ENCODE results near the gene TRANK1.
"Not testable (repeated sequence)": the region's sequence is repeated elsewhere in the genome, so short reads cannot be mapped to it uniquely, and the experiment has no call there.

Gene TRANK1

GRCh38 chr3:36911990-36912804 lies 32.7 kb downstream of the TRANK1 start:
- peak; percentile 71 for DNase-seq

GRCh38 chr3:36909666-36910065 lies 35.2 kb downstream of the TRANK1 start:
- no peak for DNase-seq

DNA sequence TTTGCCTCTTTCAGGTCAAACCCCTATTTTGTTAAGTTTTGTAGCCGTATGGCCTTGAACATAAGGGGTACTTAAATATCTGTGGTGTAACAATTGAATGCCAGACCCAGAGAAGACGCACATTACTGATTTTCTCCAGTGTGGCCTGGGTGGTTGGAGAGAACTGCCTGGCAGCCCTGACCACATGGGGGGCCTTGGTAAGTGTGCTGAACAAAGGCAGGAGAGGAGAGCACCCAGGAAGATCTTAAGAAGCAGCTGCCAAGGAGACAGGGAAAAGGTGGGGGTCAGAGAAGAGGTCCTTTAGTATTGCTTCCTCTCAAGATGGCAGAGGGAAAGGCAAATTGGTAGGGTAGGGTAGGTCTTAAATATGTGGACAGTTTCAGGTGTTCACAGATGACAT lies 35.7 kb downstream of the TRANK1 start:
- no peak for DNase-seq

DNA sequence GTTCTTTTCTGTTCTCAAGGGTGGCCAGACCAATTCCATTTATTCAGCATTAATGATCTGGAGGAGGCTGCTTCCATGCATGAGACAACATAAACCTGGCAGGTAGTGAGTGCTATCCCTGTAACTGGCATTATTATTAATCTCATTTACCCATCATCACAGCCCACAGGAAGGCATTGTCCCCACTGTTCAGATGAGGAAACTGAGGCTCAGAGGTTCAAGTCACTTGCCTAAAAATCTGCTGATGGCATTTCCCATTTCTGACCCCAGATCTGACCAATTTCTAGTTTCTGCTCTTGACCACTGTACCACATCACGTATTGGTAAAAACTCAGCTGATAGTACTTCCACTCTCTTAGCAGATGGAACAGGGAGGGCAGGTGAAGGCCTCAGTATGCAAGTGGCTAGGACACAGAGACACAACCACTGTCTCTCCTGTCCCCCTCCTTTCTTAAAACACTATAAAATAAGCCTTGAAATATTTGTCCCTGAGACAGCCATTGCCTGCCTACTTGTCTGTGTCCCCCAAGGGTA lies 36.1 kb downstream of the TRANK1 start:
- DNase-seq, result no peak

DNA sequence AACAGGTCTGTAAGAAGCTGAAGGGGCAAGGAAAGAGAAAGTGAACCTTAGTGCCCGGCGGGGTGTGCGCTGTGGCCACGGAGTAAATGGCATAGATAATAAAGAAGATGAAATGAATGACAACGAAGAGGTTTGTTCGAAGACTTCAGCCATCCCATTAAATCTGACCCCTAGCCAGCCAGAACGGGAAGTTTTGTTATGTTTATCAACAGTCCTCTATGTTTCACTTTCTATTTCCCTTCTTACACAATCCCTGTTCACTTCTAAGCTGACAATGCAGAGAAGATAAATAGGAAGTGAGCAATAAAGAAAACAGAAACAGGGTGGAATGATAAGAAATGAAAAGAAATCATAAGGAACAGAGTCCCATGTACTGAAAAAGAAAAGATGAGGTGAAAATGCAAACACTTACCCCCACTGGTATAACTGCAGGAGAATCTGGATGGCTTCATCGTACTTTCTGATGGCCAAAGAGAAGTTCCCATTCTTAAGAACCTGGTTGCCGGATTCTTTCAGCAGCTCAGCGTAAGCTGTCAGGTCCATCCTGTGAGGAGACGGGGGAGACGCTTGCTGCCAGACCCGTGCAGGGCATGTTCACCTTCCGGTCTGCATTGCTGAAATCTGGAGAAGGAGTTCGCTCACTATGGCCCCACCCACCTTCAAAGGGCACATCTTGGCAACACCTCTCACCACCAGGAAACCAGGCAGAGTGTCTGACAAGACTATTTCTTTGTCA lies 36.8 kb downstream of the TRANK1 start:
- DNase-seq, result peak; percentile 59

- DNase-seq, result no peak
These were observed 38.2 kb downstream of the TRANK1 start for GRCh38 chr3:36906504-36907149.

- no peak for DNase-seq
These were observed 39.3 kb downstream of the TRANK1 start for GRCh38 chr3:36905545-36905944.

- DNase-seq, result no peak
These were observed 40.2 kb downstream of the TRANK1 start for GRCh38 chr3:36904641-36905040.

DNA sequence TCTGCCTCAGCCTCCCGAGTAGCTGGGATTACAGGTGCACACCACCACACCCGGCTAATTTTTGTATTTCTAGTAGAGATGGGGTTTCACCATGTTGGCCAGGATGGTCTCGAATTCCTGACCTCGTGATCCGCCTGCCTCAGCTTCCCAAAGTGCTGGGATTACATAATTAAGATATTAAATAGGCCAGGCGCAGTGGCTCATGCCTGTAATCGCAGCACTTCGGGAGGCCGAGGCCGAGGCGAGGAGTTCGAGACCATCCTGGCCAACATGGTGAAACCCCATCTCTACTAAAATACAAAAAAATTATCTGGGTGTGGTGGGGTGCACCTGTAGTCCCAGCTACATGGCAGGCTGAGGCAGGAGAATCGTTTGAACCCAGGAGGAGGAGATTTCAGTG lies 40.8 kb downstream of the TRANK1 start:
- not testable (repeated sequence) for DNase-seq

DNA sequence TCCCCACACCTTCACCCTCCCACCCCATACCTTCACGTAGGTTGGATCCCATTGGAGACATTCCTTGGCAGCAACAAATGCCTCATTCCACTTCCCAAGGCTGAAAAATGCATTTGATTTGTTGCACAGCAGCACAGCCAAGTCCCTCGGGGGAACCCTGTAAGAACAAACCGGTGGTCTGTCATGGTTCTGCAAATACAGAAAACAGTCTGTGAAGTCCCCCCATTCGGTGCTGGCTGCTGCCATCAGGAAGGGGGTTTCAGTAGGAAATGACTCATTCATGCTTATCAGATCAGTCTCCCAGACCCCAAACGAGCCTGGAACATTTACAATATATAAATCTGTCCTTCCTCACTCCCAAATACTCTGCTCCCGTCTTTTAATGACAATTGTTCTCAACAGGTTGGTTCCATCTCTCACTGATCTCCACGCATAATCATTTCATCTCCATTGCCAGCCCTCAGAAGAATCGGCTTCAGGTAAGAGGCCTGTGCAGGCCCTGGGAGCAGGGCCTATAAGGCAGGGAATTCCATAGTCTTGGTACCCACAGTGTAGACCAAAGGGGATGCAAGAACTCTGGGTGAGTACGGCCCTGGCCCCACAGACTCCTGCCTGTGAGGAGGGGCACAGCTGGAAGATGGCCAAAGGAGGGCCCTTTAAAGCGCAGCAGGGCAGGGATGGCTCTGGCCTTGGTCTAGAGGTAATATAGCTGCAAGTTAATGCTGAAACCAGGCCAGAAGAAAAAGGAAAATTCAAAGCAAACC lies 41.6 kb downstream of the TRANK1 start:
- DNase-seq, result no peak

DNA sequence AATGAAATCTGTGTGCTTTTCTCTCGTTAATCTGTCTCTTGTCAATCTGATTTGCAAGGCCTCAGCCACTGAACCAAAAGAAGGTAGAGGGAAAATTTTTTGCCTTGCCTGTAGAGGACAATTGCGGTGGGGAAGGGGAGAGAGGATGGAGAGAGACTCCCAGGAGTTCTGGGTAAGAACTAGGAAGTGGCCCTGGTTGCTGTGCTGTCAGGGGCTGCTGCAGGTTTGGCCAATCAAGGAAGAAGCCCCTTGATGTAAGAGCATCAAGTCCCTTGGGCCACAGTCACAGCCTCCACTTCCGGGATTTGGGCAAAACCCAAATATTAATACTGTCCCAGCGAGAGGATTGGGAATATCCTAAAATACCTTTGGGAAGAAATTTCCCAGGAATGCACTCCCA lies 43.3 kb downstream of the TRANK1 start:
- no peak for DNase-seq

GRCh38 chr3:36900474-36901443 lies 44.1 kb downstream of the TRANK1 start:
- DNase-seq, result no peak

- no peak for DNase-seq
These were observed 49.1 kb downstream of the TRANK1 start for GRCh38 chr3:36895496-36896409.

DNA sequence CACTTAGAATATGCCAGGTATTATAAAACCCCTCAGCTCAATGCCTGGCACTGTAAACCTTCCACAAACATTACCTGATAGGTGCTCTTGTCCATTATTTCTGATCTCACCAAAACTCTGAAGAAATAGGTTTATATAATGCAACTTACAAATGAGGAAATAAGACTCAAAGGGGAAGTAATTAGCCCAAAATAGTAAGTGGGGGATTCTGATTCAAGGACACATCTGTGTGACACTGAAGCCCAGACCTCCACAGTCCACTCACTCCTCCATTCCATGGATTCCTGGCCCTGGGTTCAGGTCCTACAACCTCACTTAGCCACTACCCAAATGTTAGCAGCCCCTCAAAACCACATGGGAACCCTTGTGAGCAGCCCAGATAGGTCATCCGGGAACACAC lies 49.9 kb downstream of the TRANK1 start:
- no peak for DNase-seq

- DNase-seq, result no peak
These were observed 51.0 kb downstream of the TRANK1 start for GRCh38 chr3:36893826-36894225.

DNA sequence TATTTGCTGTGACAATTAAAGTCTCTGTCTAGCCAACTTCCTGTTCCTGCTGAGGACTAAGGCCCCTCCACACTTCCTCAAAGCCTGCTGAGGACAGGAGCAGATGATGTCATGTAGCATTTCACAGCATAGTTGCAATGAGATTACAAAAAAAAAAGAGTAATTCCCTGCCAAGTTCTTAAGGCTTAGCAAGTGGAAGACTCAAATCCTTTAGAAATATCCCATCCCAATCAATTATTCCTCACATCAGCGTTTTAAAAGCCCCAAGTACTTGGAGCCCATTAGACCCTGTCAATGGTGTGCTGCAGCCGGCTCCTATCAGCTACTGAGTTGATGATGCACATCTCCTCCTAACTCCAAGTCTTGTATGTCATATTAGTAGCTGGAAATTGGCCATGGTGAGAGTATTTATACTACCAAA lies 51.7 kb downstream of the TRANK1 start:
- peak; percentile 24 for DNase-seq

- no peak for DNase-seq
These were observed 52.3 kb downstream of the TRANK1 start for GRCh38 chr3:36892457-36893136.

- no peak for DNase-seq
These were observed 53.1 kb downstream of the TRANK1 start for GRCh38 chr3:36891701-36892160.

DNA sequence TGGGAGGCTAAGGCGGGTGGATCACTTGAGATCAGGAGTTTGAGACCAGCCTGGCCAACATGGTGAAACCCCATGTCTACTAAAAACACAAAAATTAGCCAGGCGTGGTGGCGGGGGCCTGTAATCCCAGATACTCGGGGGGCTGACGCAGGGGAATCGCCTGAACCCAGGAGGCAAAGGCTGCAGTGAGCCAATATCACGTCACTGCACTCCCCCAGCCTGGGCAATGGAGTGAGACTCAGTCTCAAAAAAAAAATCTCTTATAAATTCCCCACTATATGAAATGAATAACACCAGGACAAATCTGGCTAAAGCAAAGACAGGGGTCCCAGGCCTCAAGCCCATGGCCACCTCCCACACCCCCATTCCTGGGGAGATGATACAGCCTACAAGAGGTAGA lies 53.8 kb downstream of the TRANK1 start:
- DNase-seq, result not testable (repeated sequence)

DNA sequence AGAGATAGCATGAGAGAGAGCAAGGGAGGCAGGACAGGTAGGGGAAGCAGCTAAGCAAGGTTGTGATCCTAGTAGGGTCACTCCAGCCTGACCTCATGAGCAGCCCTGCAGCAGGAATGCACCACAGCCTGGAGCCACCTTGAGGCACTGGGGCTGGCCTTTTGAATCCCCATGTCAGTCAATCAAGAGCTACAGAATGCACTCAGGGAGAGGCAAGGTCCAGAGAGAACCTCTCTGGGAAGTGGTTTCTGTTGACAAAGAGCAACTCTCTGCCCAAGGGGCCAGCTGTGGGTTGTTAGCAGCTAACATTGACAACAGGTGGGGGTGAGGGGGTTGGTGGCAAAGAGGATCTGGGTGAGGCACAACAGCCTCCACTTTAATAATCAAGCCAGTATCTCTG lies 54.6 kb downstream of the TRANK1 start:
- no peak for DNase-seq

All from NCI-H2029 treated with DMSO at 0.1 percent for 48 hours (cell line).